Measurements from ENCODE around the gene FAM72A.
A peak's percentile ranks its signal among the peaks of the same experiment; 100 is the strongest.
"Not testable (repeated sequence)": the region's sequence is repeated elsewhere in the genome, so short reads cannot be mapped to it uniquely, and the experiment has no call there.

FAM72A gene

GRCh38 chr1:206215600-206216392 is 13.2 kb upstream of the FAM72A start:
- not testable (repeated sequence) for DNase-seq

- not testable (repeated sequence) for DNase-seq
These were observed 8.2 kb upstream of the FAM72A start for GRCh38 chr1:206210802-206211201.

- DNase-seq = not testable (repeated sequence)
These were observed 2.9 kb upstream of the FAM72A start for GRCh38 chr1:206205569-206205968.

- DNase-seq = peak; percentile 1
These were observed 2.2 kb upstream of the FAM72A start for GRCh38 chr1:206204871-206205270.

- not testable (repeated sequence) for DNase-seq
These were observed 1.5 kb upstream of the FAM72A start for GRCh38 chr1:206204159-206204511.

- peak; percentile 40 for DNase-seq
These were observed 922 bp upstream of the FAM72A start, which contains the start of gene SRGAP2 for GRCh38 chr1:206203364-206204158. Gene SRGAP2 (plus strand): TSS chr1:206203541. CDS start chr1:206205971, 2,430 bp downstream.

GRCh38 chr1:206196748-206197424 is 5.8 kb downstream of the FAM72A start:
- DNase-seq = not testable (repeated sequence)

GRCh38 chr1:206195182-206195581 is 7.5 kb downstream of the FAM72A start:
- DNase-seq = not testable (repeated sequence)

GRCh38 chr1:206186826-206187225 is 15.8 kb downstream of the FAM72A start:
- DNase-seq = not testable (repeated sequence)

GRCh38 chr1:206185778-206186177 is 16.9 kb downstream of the FAM72A start:
- DNase-seq = not testable (repeated sequence)

- not testable (repeated sequence) for DNase-seq
These were observed 18.9 kb downstream of the FAM72A start for GRCh38 chr1:206183788-206184187.

- not testable (repeated sequence) for DNase-seq
These were observed 20.0 kb downstream of the FAM72A start for GRCh38 chr1:206182368-206183317.

GRCh38 chr1:206179666-206180065 is 23.0 kb downstream of the FAM72A start:
- not testable (repeated sequence) for DNase-seq

- DNase-seq = not testable (repeated sequence)
These were observed 24.3 kb downstream of the FAM72A start for GRCh38 chr1:206178061-206178989.

GRCh38 chr1:206176114-206176502 is 26.5 kb downstream of the FAM72A start:
- not testable (repeated sequence) for DNase-seq

GRCh38 chr1:206175459-206176113 is 27.1 kb downstream of the FAM72A start:
- not testable (repeated sequence) for DNase-seq

GRCh38 chr1:206174182-206174868 is 28.3 kb downstream of the FAM72A start:
- peak; percentile 5 for DNase-seq

- DNase-seq = not testable (repeated sequence)
These were observed 29.4 kb downstream of the FAM72A start for GRCh38 chr1:206173110-206173719.

- not testable (repeated sequence) for DNase-seq
These were observed 32.8 kb downstream of the FAM72A start for GRCh38 chr1:206169794-206170193.

Measured in NCI-H1092 treated with DMSO at 0.1 percent for 48 hours (cell line).